Stimulated activated naive CD4-positive, alpha-beta T cell treated with Interleukin-2 at 50 U/mL for 16 hours (primary cell): Measurements from ENCODE around the gene TSPAN12.
A peak's percentile ranks its signal among the peaks of the same experiment; 100 is the strongest.
"Not testable (repeated sequence)": the region's sequence is repeated elsewhere in the genome, so short reads cannot be mapped to it uniquely, and the experiment has no call there.

Source experiments
- DNase-seq: peaks from one replicate; lab custom pipeline; 2025; lab: John Stamatoyannopoulos, UW

Gene TSPAN12

DNA sequence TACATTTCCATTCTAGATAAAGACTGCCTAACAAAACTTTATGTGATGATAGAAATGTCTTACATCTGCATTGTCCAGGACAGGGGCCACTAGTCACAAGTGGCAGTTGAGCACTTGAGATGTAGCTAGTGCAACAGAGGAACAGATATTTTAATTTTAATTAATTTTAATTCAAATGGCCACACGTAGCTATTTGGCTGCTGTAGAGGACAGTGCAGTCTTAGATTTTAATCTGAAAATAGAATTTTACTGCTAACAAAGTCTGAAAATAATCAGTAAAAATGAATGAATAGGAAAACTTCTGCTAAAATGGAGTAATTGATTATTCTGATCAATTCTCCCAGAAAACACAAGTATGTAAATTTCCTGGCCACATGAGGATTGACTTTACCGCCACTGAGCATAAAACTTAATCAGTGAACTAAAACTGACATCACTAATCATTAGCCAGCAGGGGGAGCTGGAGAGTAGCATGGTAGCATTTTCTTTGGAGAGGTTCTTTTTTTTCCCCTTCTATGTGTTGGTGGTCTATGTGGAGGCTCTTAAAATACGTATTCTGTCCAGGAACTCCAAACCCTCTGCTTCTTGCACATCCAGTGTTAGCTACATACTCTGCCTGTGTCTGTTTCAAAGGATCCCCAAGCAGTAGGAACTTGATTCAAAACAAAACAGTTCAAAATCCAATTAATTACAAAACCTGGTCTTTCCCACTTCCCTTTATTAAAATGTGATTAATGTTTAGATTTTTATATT, 52.1 kb downstream of the TSPAN12 start:
- DNase-seq, result peak; percentile 11

DNA sequence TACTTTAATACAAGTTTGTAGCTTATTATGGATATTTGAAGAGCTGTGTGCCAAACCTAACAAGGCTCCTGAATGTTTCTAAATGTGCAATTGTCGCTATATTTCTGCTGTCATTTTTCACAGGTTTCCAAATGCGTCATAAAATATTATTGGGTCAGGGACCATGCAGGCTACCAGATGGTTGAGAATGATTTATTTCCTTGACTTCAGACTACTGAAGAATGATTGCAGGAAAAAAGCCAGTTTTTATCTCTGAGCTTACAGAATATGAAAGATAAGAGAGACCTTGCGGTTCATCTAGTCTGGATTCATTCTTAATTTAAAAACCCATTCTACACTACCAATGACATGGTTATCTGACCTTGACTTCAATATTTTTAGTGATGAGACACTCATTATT, 55.2 kb downstream of the TSPAN12 start:
- no peak for DNase-seq

DNA sequence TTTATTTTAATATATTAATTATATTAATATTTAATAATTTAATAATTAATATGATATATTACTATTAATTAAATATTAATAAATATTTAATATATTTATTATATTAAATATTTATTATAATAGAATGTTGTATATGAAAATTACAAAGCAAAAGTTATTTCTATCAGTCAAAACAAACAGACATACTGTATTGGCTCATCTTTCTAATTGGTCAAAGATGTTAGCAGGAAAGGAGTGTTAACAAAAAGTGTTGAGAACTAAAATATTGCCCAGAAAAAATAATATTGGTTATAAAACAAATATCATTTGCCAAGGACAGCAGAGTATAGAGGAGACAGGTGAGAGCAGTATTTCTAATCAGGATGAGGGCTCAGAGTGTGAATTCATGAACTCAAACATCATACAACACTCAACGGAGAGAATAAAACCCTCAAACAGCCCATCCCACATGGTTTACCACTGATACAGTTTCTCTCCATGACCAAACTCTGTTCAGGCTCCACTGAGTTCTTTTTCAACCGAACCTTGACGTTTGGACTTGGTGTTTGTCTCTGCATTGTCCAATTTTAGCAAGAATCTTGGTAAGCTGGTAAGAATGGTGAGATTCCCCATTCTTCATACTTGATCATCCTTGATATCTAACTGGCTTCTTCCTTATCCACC, 58.0 kb downstream of the TSPAN12 start:
- DNase-seq, result no peak

DNA sequence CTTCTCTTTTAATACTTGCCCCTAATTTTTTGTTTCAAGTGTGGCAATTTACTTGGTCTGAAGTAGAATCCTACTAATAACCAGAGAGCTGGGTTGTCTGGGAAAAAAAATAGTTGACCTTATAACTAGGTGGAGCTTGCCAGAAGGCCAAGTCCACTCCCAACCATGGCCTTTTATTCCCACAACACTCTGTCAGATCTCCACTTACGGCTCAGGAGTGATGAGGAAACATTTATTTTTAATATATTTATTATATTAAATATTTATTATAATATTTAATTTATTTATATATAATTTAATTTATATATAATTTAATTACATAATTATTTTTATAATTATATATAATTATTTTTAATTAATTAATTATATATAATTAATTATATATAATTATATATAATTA, 58.8 kb downstream of the TSPAN12 start:
- DNase-seq, result no peak

DNA sequence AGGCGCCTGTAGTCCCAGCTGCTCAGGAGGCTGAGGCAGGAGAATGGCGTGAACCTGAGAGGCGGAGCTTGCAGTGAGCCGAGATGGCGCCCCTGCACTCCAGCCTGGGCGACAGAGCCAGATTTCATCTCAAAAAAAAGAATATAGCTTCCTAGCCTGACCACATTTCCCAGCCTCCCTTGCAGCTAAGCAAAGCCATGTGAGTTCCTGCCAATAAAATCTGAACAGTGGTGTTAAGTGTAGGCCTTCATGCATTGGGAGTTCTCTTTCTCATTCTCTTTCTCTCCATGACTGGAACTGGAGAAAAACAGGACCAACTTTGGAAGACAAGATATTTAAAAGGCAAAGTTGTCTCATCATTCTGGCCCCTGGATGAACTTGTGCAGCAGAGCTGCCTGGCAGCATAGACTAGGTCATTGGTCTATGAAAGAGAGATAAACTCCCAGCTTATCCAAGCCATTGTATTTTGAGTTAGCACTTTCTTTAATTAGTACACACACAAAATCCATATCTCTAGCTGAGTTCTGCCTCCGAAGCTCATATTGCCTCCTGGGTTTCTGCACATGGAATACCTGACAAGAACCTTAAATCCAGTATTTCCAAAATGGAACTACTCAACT, 60.8 kb downstream of the TSPAN12 start:
- DNase-seq, result no peak

DNA sequence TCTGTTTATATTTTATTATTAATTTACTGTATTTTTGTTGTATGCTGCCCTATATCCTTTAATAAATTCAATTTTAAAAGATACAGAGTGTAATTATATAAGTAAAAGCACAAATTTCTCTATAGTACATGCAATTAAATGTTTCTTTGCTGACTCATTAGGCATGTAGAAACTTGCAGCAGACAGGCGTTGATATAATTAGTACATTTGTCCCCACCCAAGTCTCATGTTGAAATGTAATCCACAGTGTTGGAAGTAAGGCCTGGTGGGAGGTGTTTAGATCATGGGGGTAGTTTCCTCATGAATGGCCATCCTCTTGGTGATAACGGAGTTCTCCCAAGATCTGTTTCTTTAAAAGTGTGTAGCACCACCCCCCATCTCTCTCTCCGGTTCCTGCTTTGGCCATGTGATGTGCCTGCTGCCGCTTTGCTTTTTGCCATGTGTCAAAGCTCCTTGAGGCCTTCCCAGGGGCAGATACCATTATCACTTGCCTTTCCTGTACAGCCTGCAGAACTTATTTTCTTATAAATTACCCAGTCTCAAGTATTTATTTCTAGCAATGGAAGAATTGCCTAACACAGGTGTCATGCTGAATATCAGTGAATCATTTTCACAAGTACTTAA, 63.7 kb downstream of the TSPAN12 start:
- no peak for DNase-seq

DNA sequence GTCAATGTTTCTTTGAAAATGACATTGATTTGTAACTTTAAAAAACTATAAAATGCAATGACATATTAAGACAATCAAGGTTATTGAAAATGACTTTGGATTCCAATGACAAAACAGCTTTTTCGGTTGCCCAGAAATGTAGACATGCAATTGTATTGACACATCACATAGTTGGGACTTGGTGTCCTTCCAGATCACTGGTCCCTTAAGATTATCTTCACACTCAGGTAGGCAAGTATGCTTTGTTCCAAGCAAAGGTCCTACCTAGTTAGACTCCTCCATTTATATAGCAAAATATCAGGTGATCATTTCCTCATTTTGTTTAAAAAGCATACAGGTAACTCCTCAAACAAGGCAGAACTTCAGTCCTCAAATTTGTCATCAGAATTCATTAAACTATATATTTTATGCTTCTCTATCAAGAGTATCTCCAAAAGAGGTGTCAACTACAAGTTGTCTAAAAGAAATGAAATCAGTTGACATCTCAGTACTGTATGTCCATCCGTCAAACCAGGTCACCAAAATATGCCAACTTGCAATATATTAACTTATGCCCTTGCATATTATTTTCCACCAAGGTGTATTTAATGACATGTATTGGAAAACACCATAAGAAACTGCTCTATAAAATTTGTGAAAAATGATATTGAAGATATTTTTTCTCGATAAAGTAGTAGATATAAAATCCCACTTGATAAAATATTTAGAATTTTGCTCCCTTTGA, 64.6 kb downstream of the TSPAN12 start:
- DNase-seq, result no peak

DNA sequence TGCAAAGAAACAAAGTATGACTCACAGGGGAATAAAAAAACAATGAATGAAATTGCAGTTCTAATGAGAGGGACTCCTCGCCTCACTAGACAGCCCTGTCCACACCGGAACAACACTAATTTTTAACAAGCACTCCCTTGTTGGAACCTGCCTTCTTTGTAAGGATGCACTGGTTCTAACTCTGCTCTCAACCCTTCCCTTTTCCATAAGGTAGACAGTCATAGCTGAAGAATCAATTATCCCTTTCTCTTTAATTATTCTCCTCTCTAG, 65.1 kb downstream of the TSPAN12 start:
- DNase-seq, result no peak

DNA sequence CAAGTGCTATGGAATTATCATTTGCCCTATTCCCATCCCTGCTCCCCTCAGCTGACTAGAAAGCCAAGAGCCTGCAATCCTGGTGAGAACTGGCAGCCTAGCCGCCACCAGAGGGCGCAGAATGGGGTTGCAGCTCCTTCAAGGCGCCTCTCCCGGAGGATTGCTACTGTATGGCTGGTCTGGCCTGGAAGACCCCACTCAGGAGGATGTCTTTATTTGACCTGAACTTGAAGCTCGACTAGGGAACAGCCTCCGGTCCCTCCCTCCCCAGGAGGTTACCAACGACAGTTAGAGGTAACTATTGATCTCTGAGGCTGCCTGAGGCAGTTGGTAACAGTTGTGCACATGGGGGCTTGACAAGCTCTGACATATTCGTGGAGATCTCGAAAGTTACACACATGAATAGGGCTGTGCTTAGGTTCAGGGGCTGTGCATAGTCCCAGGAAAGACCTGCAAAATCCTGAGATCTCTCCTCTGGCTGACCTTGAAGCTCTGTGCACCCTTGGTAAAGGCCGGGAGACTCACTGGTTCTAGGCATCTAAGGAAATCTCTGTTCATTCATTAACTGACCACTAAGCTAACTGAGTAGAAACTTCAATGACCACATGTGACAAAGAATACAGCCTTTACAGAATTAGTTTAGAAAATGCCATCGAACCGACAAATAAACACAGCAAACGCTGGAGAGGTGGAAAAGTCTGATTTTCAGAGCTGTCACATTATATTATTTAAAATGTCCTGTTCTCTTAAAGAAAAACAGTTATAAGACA, 65.7 kb downstream of the TSPAN12 start:
- peak; percentile 47 for DNase-seq

DNA sequence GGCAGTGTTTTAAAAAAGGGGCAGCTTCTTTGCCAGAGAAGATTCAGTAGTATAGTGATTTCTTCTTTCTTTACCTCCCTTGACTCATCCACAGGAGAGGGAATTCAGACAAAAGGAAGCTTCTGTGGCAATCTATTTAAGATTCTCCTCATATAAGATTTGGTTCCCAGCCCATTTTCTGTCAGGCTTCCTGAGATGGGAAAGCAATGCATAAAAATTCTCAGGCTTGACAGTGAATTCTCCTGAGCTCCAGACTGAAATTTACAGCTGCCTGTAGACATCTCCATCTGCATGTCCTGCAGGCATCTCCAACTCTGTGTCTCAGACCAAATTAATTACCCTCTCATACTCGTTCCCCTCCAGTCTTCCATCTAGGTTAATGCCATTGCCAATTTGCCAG, 72.8 kb downstream of the TSPAN12 start:
- DNase-seq, result no peak

DNA sequence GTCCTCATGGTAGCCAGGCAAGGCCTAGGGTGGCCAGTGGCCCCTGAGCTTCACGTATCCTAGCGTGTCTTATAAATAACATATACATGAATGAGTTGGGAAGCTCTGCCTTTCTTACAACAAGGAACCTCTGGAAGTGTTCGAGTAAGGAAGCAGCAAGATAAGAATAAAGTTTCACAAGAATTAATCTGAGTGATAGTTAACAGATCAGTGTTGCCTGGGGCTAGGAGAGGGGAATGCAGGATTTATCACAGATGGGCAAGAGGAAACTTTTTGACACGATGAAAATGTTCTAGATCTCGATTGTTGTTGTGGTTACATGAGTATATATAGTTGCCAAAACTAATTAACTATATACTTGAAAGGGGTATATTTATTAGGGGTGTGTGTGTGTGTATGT, 74.2 kb downstream of the TSPAN12 start:
- no peak for DNase-seq

DNA sequence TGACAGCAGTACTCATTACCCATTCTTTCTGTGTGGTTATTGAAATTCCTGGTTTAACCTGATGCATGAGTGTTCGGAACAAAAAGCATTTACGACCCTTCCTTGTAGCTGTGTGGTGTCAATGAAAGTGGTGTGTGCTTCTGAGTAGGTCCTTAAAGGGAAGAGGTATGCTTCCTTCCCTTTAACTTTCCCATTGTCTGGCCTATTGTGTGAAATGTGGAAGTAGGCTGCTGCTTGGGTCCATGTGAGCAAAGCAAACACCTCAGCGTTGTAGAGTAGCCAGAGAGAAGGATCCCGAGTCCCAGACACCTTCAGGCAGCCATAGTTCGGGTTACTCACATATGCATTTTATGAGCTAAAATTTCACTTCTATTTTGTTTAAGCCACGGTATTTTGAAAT, 74.7 kb downstream of the TSPAN12 start:
- DNase-seq, result no peak

DNA sequence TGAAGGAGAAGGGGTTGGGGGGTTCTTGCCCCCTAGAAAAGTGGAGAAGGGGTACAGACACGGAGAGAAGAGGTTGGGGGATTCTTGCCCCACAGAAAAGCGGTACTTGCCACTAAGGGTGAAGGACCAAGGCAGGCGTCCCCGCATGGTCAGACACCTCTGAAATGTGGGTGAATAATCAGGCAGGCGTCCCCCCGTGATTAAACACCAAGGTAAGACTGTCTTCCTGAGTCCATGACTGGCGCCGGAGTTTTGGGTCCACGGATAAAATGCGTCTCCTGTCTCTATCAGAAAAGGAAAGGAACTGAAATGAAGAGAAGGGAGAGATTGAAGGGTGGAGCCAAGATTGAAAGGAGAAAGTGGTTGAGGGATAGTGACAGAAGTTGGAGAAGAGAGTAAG, 76.0 kb downstream of the TSPAN12 start:
- DNase-seq, result not testable (repeated sequence)

DNA sequence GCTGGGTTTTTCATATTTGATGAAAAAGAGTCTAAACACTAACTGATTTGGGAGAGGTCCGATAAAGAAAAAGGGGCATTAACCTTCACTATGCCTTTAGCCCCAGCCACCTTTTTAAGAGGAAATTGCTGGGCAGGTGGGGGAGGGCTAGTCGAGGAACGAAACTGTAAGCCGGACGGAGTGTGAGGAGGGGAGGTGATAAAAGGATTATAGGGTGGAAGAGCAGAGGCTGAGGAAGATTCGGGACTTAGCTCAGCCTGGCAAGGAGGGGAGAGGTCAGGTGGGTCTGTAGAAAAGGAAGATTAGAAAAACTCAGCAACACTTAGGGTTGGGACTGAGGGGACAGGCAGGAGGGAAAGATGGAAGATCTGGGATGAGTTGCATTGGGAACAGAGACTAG, 77.0 kb downstream of the TSPAN12 start:
- no peak for DNase-seq

DNA sequence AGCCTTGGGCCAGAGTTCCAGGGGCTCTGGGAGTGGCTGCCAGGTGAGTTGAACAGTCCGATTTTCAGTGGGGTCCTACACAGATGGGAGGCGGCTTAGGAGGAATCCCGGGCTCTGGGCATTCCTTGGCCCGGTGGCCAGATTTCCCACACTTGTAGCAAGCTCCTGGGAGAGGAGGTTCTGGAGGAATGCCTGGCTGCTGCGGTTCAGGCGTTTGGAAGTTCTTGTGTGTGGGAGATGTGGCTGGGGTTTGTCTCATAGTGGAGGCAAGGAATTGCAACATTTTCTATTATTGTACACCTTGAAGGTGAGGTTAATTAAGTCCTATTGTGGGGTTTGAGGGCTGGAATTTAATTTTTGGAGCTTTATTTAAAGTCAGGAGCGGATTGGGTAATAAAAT, 77.5 kb downstream of the TSPAN12 start:
- DNase-seq, result not testable (repeated sequence)

DNA sequence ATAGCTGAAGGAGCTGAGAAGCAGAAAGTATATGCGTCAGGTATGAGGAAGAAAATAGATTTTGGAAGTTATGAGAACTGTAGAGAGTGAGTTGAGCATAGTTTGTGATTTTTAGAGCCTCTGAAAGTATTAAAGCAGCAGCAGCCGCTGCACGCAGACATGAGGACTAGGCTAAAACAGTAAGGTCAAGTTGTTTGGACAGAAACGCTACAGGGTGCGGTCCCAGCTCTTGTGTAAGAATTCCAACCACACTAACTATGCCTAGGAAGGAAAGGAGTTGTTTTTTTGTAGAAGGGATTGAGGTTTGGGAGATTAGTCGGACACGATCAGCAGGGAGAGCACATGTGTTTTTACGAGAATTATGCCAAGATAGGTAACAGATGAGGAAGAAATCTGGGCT, 78.9 kb downstream of the TSPAN12 start:
- not testable (repeated sequence) for DNase-seq

DNA sequence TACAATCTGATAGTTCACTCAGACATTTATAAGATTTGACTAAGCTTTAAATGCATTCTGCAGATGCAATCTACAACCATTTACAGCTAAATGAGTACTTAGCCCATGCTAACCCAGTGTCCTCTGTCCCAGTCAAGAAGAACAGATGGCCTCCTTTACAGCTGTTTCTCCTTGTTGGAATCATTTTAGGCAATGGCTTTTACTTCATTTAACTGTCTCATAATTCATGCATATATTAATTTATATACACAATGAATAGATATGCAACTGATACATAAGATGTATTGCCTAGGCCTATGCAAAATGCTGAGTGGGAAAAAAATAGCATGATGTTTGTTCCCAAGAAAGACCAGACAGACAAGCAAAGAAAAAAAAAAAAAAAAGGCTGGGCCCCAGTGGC, 82.2 kb downstream of the TSPAN12 start:
- no peak for DNase-seq

DNA sequence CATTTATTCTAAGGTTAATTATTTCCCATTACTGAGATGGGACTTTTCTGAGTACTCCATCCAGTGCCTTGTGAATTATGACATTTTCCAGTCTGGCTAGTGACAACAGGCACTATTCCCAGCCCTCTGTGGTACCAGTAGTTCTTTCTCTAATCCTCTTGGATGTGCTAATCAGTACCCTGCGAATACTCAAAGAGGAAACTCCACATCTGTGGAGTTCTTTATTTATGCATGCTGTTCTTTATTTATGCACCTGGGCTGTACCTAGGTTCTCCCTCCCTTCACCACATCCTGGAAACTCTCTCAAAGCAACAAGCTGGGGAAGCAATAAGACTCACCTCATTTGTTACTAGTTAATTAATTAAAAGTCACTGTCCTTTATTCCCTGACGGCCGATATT, 83.5 kb downstream of the TSPAN12 start:
- DNase-seq, result no peak

DNA sequence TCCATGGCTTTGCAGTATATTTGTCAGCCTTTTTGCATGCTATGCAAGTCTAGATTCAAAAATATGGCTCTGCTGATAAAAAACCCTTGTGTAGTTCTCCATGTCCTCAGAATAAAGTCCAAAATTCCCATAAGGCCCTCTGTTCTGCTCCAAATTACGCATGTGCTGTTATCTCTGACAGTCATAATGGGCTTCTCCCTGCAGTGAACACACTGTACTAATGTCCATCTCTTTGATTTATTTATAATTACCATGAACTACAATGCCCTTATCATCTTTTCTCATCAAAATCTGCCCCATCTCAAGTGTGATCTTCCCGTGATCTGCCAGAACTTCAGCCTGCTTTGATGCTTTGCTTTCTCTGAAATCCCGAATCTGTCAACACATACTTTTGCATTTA, 87.7 kb downstream of the TSPAN12 start:
- no peak for DNase-seq

DNA sequence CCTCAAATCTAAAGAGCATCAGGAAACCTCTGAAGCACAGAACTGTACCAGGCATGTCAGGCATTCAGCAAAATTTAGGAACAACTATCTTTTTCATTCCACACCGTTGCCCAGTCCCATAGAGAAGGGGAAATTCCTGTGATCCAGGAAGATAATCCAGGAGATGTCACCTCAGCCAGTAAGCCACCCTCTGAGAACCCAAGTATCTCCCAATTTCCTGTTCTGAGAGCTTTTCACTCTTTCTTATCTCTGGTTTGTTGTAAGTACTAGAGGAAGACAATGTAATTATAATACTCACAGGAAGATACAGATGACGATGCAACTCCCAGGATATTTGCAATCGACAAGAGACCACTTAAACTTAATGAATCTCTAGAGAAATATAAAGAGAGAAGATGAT, 97.1 kb downstream of the TSPAN12 start:
- DNase-seq, result no peak

DNA sequence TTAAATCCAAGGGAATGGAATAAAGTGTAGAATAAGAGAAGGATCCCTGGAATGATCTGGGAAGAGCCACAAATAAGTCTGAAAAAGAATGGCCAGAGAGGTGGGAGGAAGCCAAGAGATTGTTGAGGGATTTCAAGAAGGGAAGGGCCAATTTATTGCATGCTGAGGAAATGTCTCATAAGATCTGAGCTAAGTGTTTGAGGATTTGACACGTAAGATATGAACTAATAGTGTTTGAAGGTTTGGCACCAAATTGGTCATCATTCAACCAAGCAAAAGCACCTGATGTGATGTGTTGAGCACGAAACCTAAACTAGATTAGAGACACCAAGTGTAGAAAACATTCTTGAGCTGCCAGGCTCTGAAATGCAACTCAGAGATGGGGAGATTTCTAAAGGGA, 97.9 kb downstream of the TSPAN12 start:
- DNase-seq, result no peak

DNA sequence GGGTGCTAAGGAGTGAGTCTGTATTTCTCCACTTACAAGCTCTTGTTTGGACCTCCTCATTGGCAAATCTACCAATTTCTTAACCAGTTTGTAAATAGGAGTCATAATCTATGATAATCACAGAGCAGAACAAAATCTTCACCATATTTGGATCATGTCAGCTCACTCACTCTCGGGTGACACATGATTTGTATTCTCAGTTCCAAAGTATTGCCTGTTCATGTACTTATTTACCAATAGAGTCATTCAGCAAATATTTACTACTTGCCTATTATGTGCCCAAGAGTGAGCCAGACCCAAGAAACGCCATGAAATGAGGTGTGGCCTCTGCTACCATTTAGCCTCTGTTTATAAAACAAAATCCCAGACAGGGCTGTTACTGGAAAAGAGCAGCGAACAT, 114.8 kb downstream of the TSPAN12 start:
- DNase-seq, result no peak
